NCI-H187 (cell line): ENCODE measurements around the gene ZNF804B.

Experiments used
- DNase-seq, 2 experiments: peaks; one replicate each; lab custom pipeline; 2025; lab: John Stamatoyannopoulos, UW

The ZNF804B gene

DNA sequence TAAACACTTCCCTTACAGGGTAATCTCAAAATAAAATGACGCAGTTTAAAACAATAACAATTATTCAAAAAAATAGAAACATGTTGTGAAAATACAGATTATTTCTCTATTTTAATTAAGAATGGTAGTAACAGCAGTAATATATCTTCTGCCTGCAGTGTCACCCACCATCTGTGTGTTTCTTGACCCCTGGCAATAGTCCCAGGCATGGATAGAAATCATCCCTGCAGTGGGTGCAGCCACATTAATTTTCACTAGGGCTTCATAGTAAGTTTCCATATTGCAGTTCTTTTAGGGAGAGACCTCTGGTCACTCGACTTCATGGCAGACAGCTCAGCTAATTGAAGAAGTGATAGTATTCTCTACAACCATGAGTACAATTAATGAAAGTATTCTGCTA is 506.1 kb downstream of the ZNF804B start:
- DNase-seq: no peak

DNA sequence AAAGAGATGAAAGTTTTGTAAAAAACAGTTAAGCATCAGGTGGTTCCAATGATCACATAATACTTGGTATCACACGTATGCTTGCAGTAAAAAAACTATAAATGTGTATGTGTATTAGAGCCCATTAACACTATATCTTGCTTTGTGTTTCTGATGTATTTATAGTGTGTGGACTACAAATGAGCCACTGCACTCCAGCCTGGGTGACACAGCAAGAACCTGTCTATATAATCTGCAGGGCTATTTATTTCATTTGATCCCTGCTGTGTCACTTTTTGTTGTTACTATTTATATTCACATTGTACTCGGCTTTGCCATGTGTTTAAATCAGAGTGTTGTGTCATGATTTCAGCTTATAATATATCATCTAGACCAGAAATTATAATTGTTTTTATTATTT is 523.8 kb downstream of the ZNF804B start:
- no peak for DNase-seq

GRCh38 chr7:89308535-89308934 is 549.0 kb downstream of the ZNF804B start:
- no peak for DNase-seq

GRCh38 chr7:89311886-89312285 is 552.4 kb downstream of the ZNF804B start:
- DNase-seq: no peak

DNA sequence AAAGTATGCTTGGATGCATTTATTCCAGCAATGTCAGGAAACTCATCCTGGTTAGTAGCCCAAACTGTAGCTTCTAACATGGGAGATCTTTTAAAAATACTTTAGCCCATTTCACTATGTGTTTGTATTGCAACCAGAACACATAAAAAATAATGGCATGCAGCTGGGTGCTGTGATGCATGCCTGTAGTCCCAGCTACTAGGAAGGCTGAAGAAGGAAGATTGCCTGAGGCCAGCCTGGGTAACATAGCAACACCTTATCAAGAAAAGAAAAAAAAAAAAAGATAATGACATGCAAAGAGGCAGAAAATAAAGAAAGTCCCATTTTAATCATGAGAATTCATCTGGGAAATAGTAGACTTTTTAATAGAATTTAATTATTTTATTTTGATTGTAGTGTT is 553.1 kb downstream of the ZNF804B start:
- no peak for DNase-seq

DNA sequence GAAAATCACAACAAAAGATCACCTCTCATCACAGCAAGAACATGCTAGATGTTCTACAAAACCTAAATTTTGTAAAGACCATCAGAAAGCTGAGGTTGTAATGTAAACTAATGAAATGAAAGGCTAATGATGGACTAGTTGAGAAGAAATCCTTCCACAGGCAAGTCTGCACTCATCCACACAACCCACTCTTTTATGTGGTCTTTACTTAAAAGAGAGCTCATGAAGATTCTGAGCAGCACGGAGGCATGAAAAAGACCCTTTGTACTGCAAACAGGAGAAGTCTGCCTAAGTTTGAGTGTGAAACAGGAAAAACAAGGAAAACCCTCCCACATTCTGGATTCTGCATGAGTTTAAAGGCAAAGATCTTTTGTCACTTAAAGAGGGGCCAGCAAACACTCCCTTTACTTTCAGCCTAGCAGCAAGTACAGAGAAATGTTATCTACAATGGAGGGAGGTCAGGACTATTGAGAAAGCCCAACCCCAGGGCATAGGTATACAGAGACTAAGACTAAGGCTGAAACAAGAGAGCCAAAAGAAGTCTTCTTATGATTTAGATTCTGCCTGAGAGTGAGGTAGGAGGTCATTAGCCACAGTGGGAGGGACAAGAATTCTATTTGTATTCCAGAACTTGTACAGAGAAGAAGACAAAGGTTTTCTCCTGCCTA is 557.2 kb downstream of the ZNF804B start:
- DNase-seq: no peak

GRCh38 chr7:89332026-89332425 is 572.5 kb downstream of the ZNF804B start:
- no peak for DNase-seq

DNA sequence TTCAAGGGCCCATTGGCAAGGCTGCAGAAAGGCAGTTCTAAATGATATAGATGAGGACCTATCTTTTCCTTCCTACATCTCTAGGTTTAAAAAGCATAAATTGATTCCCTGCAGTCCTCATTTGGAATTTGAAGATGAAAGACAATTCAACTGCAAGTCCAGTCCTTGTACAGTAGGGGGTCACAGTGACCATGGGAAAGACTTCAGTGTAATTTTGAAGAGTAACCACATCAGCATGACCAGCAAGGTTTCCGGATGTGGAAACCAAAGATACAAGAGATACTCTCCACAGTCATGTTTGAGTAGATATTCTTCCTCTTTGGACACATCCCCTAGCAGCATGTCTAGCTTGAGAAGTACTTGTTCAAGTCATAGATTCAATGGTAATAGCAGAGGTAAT is 575.3 kb downstream of the ZNF804B start:
- DNase-seq: no peak

GRCh38 chr7:89335490-89335889 is 576.0 kb downstream of the ZNF804B start:
- no peak for DNase-seq

DNA sequence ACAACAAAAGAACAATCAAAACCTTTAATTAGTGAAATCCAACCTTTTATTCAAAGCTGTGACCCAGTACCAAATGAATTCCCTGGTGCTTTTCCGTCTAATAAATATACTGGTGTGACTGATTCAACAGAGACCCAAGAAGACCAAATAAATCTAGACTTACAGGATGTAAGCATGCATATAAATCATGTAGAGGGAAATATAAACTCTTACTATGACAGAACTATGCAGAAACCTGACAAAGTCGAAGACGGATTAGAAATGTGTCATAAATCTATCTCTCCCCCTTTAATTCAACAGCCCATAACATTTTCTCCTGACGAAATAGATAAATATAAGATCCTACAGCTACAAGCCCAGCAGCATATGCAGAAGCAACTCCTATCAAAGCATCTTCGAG is 576.6 kb downstream of the ZNF804B start:
- DNase-seq: no peak

- DNase-seq: no peak
Observed at GRCh38 chr7:89339748-89340147, 580.2 kb downstream of the ZNF804B start.

- DNase-seq: no peak
Observed at GRCh38 chr7:89357121-89357520, 597.6 kb downstream of the ZNF804B start.

GRCh38 chr7:89377219-89377618 is 617.7 kb downstream of the ZNF804B start:
- no peak for DNase-seq

DNA sequence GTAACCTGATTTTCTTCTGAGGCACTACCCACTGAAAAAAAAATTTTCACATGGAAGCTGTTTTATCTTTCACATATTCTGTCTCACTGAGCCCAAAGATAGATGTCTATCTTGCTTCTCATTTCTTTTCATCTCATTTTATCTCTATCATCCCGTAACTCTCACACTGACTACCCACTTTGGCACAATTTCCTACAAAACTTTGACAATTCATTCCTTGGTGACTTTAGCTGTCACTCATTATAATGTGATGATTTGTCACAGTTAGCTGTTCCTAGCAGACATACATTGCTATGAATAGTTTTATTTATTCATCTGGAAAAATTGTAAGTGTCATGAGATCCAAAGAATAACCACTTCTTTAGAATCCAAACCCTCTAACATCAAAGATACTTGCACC is 625.9 kb downstream of the ZNF804B start:
- DNase-seq: no peak
